Spinal cord (tissue), 10 donors: ENCODE measurements around the gene KCNA2. TPM values are rescaled to one million over a fixed set of nuclear protein-coding genes. Genes with fewer than 3 reads are reported as not detected.

ENCODE experiments used
- DNase-seq, 6 donors: peaks; one replicate each; pipeline versions ENCODE4 v3.0.0 to v3.0.0-alpha.2; 2013 to 2015; ENCODE audit warnings: low spot score in 6 of 6, low read depth in 4 of 6
- H3K27ac ChIP-seq: one replicate; pipeline ENCODE4 v1.5.1; 2013; ENCODE audit warnings: low read depth, low read length, control low read depth
- H3K27me3 ChIP-seq: one replicate; pipeline ENCODE4 v1.6.1; 2013; ENCODE audit warnings: low read length; ENCODE audit not compliant: control insufficient read depth, insufficient read depth
- H3K36me3 ChIP-seq: one replicate; pipeline ENCODE4 v1.6.1; 2013; ENCODE audit warnings: low read length; ENCODE audit not compliant: control insufficient read depth, insufficient read depth
- H3K4me1 ChIP-seq: one replicate; pipeline ENCODE4 v1.6.1; 2013; ENCODE audit warnings: low read length; ENCODE audit not compliant: control insufficient read depth, insufficient read depth
- H3K4me3 ChIP-seq: one replicate; pipeline ENCODE4 v1.5.1; 2013; ENCODE audit warnings: low read depth, low read length, control low read depth
- H3K9me3 ChIP-seq: one replicate; pipeline ENCODE4 v1.6.1; 2013; ENCODE audit warnings: low read length; ENCODE audit not compliant: control insufficient read depth, insufficient read depth
- WGBS: methylation state at CpG from one replicate; pipeline ENCODE4 v1.1.5; 2013; ENCODE audit warnings: missing lambda C conversion rate; ENCODE audit not compliant: insufficient coverage; 5-methylcytosine and 5-hydroxymethylcytosine counted together
- polyA plus RNA-seq, 2 donors: library from polyadenylated mRNA; unstranded; fragments of 120-200 nt; gene quantifications; one replicate each; pipeline ENCODE4 v1.2.1, GENCODE V29; 2013; ENCODE audit not compliant: insufficient read length in 2 of 2
- total RNA-seq, 2 donors: library from RNA; depleted of rRNA in 1 of 2; stranded (reverse); fragments of 120-200 nt in 1 of 2; fragments of >200 nt in 1 of 2; gene quantifications; one replicate each; pipeline versions ENCODE4 v1.2.3 to v1.2.4, GENCODE V29; 2013 to 2014
- donor health status: healthy.

Gene KCNA2
- total and polyA plus RNA-seq, 4 donors, result 10.2 to 36.6 (median 22.1) TPM

GRCh38 chr1:110605446-110605845, 712 bp downstream of the KCNA2 start:
- Histone ChIP-seq H3K9me3 (no peaks in the 10 kb centered on the region), H3K36me3 (peaks cover 19% of the 10 kb centered on the region), H3K27ac (peak overlapping the region; percentile 91), H3K4me1 (peaks cover 50% of the 10 kb centered on the region), H3K4me3 (peak overlapping the region; percentile 79), H3K27me3 (peaks cover 24% of the 10 kb centered on the region)
- no peak for DNase-seq
- WGBS, result 54% methylated on average over 6 of the region's 6 CpGs

GRCh38 chr1:110604586-110605148, 1.5 kb downstream of the KCNA2 start:
- Histone ChIP-seq H3K4me3 (no peak overlapping the region), H3K4me1 (peaks cover 50% of the 10 kb centered on the region), H3K36me3 (peaks cover 23% of the 10 kb centered on the region), H3K27ac (no peak overlapping the region), H3K27me3 (peaks cover 22% of the 10 kb centered on the region), H3K9me3 (no peaks in the 10 kb centered on the region)
- no peak for DNase-seq
- WGBS, result 77% methylated on average over 7 of the region's 9 CpGs

- Histone ChIP-seq H3K36me3 (peaks cover 29% of the 10 kb centered on the region), H3K4me3 (no peak overlapping the region), H3K4me1 (peaks cover 46% of the 10 kb centered on the region), H3K9me3 (no peaks in the 10 kb centered on the region), H3K27ac (no peak overlapping the region), H3K27me3 (peaks cover 9% of the 10 kb centered on the region)
- WGBS, result no CpG with 5 or more reads among the region's 3 CpGs
- no peak for DNase-seq
Observed at GRCh38 chr1:110603058-110603457, 3.1 kb downstream of the KCNA2 start.

GRCh38 chr1:110602466-110602865, 3.7 kb downstream of the KCNA2 start:
- peak in 1 of 6 donors; percentile 48 for DNase-seq
- Histone ChIP-seq H3K4me1 (peaks cover 43% of the 10 kb centered on the region), H3K27ac (no peak overlapping the region), H3K27me3 (peaks cover 3% of the 10 kb centered on the region), H3K36me3 (peaks cover 32% of the 10 kb centered on the region), H3K4me3 (no peak overlapping the region), H3K9me3 (no peaks in the 10 kb centered on the region)
- WGBS, result 43% methylated on average over 4 of the region's 4 CpGs

- Histone ChIP-seq H3K36me3 (peaks cover 32% of the 10 kb centered on the region), H3K27me3 (no peaks in the 10 kb centered on the region), H3K9me3 (no peaks in the 10 kb centered on the region), H3K27ac (no peak overlapping the region), H3K4me1 (peaks cover 39% of the 10 kb centered on the region), H3K4me3 (no peak overlapping the region)
- DNase-seq, result no peak
- WGBS, result 55% methylated on average over 5 of the region's 5 CpGs
Observed at GRCh38 chr1:110601332-110601731, 4.8 kb downstream of the KCNA2 start.

GRCh38 chr1:110600716-110601115, 5.4 kb downstream of the KCNA2 start:
- 95% methylated on average over 3 of the region's 3 CpGs for WGBS
- H3K4me3 ChIP-seq, result no peak overlapping the region
- peaks cover 32% of the 10 kb centered on the region for H3K4me1 ChIP-seq
- no peak for DNase-seq
- peaks cover 32% of the 10 kb centered on the region for H3K36me3 ChIP-seq
- no peaks in the 10 kb centered on the region for H3K27me3 ChIP-seq
- H3K27ac ChIP-seq, result no peak overlapping the region
- no peaks in the 10 kb centered on the region for H3K9me3 ChIP-seq

GRCh38 chr1:110597966-110598365, 8.2 kb downstream of the KCNA2 start:
- Histone ChIP-seq H3K9me3 (no peaks in the 10 kb centered on the region), H3K27me3 (no peaks in the 10 kb centered on the region), H3K4me1 (peaks cover 19% of the 10 kb centered on the region), H3K36me3 (peaks cover 23% of the 10 kb centered on the region), H3K4me3 (no peak overlapping the region), H3K27ac (no peak overlapping the region)
- DNase-seq, result no peak
- no CpG with 5 or more reads among the region's 5 CpGs for WGBS

- H3K4me3 ChIP-seq, result no peak overlapping the region
- no peaks in the 10 kb centered on the region for H3K9me3 ChIP-seq
- no peak overlapping the region for H3K27ac ChIP-seq
- H3K27me3 ChIP-seq, result no peaks in the 10 kb centered on the region
- H3K36me3 ChIP-seq, result peaks cover 23% of the 10 kb centered on the region
- 58% methylated on average over 2 of the region's 2 CpGs for WGBS
- no peak for DNase-seq
- H3K4me1 ChIP-seq, result peaks cover 19% of the 10 kb centered on the region
Observed at GRCh38 chr1:110596312-110596711, 9.8 kb downstream of the KCNA2 start.

- H3K4me3 ChIP-seq, result no peak overlapping the region
- H3K4me1 ChIP-seq, result peaks cover 15% of the 10 kb centered on the region
- no peaks in the 10 kb centered on the region for H3K9me3 ChIP-seq
- H3K36me3 ChIP-seq, result peaks cover 14% of the 10 kb centered on the region
- DNase-seq, result no peak
- no peak overlapping the region for H3K27ac ChIP-seq
- H3K27me3 ChIP-seq, result no peaks in the 10 kb centered on the region
Observed at GRCh38 chr1:110595353-110595710, 10.8 kb downstream of the KCNA2 start.

GRCh38 chr1:110594456-110595352, 11.5 kb downstream of the KCNA2 start:
- 24% methylated on average over 4 of the region's 7 CpGs for WGBS
- Histone ChIP-seq H3K27me3 (no peaks in the 10 kb centered on the region), H3K9me3 (no peaks in the 10 kb centered on the region), H3K4me3 (no peak overlapping the region), H3K27ac (peak overlapping the region; percentile 10), H3K4me1 (peaks cover 15% of the 10 kb centered on the region), H3K36me3 (peaks cover 13% of the 10 kb centered on the region)
- peak in 2 of 6 donors; percentile 46 to 82 for DNase-seq
